OCI-LY7 (cell line): ENCODE results near the gene PAH. TPM values are rescaled to one million over a fixed set of nuclear protein-coding genes. Genes with fewer than 3 reads are reported as not detected.

Experiments
- BruUV-seq: library from RNA; stranded (reverse); fragments of 400-500 nt; replicated peaks from 2 replicates; lab custom pipeline; 2021; lab: Mats Ljungman, UMichigan
- CTCF ChIA-PET: fragments of 300-600 bp; sonication (Branson Sonifier 250); formaldehyde crosslinking; loops from one replicate; lab custom pipeline; 2022; ENCODE audit warnings: antibody characterized with exemption; ENCODE audit not compliant: unreplicated experiment; lab: Charles Lee
- POLR2A ChIA-PET: fragments of 300-600 bp; sonication (Branson Sonifier 250); formaldehyde crosslinking; loops from one replicate; lab custom pipeline; 2022; ENCODE audit warnings: antibody characterized with exemption; lab: Charles Lee
- DNase-seq: peaks from one replicate; pipeline ENCODE4 v3.0.0-alpha.2; 2015; ENCODE audit warnings: low spot score
- H2AFZ ChIP-seq: fragments of 200-600 bp; sonication (generic), shearing (Covaris generic); 2 replicates; pipeline ENCODE4 v1.6.1; 2014; ENCODE audit warnings: mild to moderate bottlenecking, antibody characterized with exemption, low read length, moderate library complexity
- H3K27ac ChIP-seq: fragments of 200-600 bp; sonication (generic); 2 replicates; pipeline ENCODE4 v1.5.1; 2014; ENCODE audit warnings: mixed run types, low read depth, mild to moderate bottlenecking, moderate library complexity, low read length, inconsistent platforms; ENCODE audit not compliant: poor library complexity, severe bottlenecking
- H3K36me3 ChIP-seq: fragments of 200-600 bp; sonication (generic); 2 replicates; pipeline ENCODE4 v1.6.1; 2014; ENCODE audit warnings: mild to moderate bottlenecking, antibody characterized with exemption, low read length, moderate library complexity, mixed read lengths; ENCODE audit not compliant: insufficient read depth
- H3K4me1 ChIP-seq: fragments of 200-600 bp; sonication (generic); 2 replicates; pipeline ENCODE4 v1.5.1; 2014; ENCODE audit warnings: mild to moderate bottlenecking, low read length; ENCODE audit not compliant: insufficient read depth, poor library complexity, severe bottlenecking
- H3K4me2 ChIP-seq: fragments of 200-600 bp; sonication (generic); 2 replicates; pipeline ENCODE4 v1.6.1; 2014; ENCODE audit warnings: mild to moderate bottlenecking, low read length
- H3K4me3 ChIP-seq: fragments of 200-600 bp; sonication (generic); 2 replicates; pipeline ENCODE4 v1.5.1; 2014; ENCODE audit warnings: mild to moderate bottlenecking, low read depth, low read length; ENCODE audit not compliant: poor library complexity, severe bottlenecking
- H3K79me2 ChIP-seq: fragments of 200-600 bp; sonication (generic); 2 replicates; pipeline ENCODE4 v1.6.1; 2016; ENCODE audit warnings: low read depth, mild to moderate bottlenecking, low read length, moderate library complexity, mixed read lengths; ENCODE audit not compliant: insufficient read depth
- H3K9me2 ChIP-seq: fragments of 200-600 bp; sonication (generic); 2 replicates; pipeline ENCODE4 v1.6.1; 2016; ENCODE audit warnings: mild to moderate bottlenecking, low read length, mixed read lengths; ENCODE audit not compliant: insufficient read depth
- H3K9me3 ChIP-seq: fragments of 200-600 bp; sonication (generic); 2 replicates; pipeline ENCODE4 v1.6.1; 2014; ENCODE audit warnings: mild to moderate bottlenecking, mixed run types, low read length, mixed read lengths
- H4K20me1 ChIP-seq: fragments of 200-600 bp; sonication (generic); 2 replicates; pipeline ENCODE4 v1.6.1; 2014; ENCODE audit warnings: mild to moderate bottlenecking, antibody characterized with exemption, low read length, moderate library complexity, mixed read lengths; ENCODE audit not compliant: insufficient read depth
- EZH2phosphoT487 ChIP-seq: fragments of 200-600 bp; sonication (generic); IDR thresholded peaks from 2 replicates; pipeline ENCODE4 v1.6.1; 2018; ENCODE audit warnings: low read depth, borderline replicate concordance, mild to moderate bottlenecking, mixed run types, antibody characterized with exemption, low read length, moderate library complexity, mixed read lengths
- intact Hi-C: fragments of 100-400 bp; cut with micrococcal nuclease; formaldehyde crosslinking; loops from one replicate; pipeline ENCODE4 v1.10.0; 2022; ENCODE audit not compliant: unreplicated experiment
- total RNA-seq, 2 experiments: library from RNA; depleted of rRNA in 1 of 2; stranded (reverse); fragments of >200 nt in 1 of 2; shearing (Covaris generic) in 1 of 2; gene quantifications; 2 replicates each; pipeline ENCODE4 v1.2.3, GENCODE V29; 2014 to 2022
- TF ChIP-seq, protein P1 (sequence below): fragments of 200-600 bp; sonication (generic); conservative IDR thresholded peaks from 2 replicates; pipeline ENCODE4 v1.5.1; 2014; ENCODE audit warnings: mild to moderate bottlenecking, antibody characterized with exemption, low read length, moderate library complexity, mixed read lengths

The PAH gene
- total RNA-seq, 2 experiments from 2014 or later: not detected

DNA sequence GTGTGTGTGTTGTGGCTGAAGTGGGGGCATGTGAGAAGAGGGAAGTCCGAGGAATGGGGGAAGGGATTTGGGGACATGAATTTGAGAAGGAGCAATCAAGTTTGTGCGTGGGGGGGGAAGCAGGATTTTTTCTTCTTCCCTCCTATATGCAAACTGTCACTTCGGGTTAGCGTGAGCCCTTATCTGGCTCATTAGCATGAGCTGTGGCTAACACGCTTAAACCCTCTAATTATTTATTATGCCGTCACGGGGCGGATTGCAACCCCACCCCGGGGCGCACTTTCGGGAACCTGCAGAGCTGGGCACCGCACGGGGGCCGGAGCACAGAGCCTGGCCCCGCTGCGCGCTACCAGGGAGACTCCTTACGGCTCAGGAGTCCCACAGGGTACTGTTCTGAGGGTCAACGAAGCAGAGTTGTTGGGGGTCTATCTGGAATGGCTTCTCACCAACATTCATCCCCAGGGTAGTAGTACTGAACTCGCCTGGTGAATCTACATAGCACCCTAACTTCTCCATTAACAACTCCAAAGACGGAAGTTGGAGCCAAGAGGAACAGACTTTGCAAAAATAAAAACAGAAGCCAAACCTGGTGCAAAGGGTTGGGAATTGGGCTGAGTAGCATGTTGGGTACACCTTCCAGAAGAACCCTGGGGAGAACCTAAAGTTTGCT, 34.0 kb upstream of the PAH start:
- POLR2A ChIA-PET: no interaction called here
- intact Hi-C loops: no loop called here

DNA sequence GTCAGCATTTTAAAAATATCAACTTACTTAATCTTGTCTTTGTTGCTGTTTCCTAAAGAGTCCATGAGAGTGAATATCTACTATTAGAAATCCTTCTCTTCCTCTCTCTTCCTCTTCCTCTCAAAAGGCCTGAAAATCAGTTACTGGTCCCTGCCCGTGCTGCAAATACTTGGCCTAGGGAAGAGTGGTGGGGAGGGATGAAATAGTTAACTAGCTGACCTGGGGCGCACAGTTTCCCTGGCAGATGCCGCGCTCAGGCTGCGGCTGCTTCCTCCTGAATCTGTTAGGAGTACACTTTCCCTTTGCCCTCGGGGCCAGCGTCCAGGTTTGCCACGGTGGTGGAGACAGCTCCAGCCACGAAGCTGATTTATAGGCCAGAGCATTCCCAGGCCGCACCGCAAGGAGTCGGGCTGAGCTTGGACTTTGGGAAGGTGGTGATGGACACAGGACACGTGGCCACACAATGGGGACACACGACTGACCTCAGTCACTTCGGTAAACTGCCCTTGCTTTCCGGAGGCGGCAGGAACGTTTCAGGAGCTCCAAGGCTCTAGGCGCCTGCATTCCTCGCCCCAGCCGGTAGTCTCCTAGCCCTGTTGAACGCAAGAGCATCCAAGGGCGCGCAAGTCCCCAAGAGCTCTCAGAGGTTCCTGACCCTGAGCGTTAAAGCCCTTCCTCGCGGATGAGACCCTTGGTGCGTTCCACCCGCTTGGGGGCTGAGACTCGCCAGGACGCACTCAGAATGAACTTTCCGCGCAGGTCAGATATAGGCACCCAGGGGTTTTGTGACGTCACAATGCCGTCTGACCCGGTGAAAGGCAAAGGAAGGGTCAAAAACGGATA, 33.3 kb upstream of the PAH start:
- Histone ChIP-seq H3K27ac (no peak overlapping the region), H3K4me1 (no peaks in the 10 kb centered on the region), H4K20me1 (no peaks in the 10 kb centered on the region), H3K79me2 (no peaks in the 10 kb centered on the region), H3K4me2 (no peak overlapping the region), H3K36me3 (no peaks in the 10 kb centered on the region), H3K9me2 (no peaks in the 10 kb centered on the region), H2AFZ (no peak overlapping the region), H3K4me3 (no peak overlapping the region), H3K9me3 (no peaks in the 10 kb centered on the region)
- POLR2A ChIA-PET: no interaction called here
- intact Hi-C loops: no loop called here
- no peak for DNase-seq
- CTCF ChIA-PET: interaction anchor here (0.6 kb wide), 1 partner anchor 254 kb away, joined by 3 read pairs; no protein-coding TSS in a partner anchor
- no peak for TF ChIP-seq EZH2phosphoT487
- no TSS peak for BruUV-seq

More for the DNA sequence above, 34.0 kb upstream of the PAH start:
- no TSS peak for BruUV-seq
- no peak for DNase-seq
- Histone ChIP-seq H3K79me2 (no peaks in the 10 kb centered on the region), H3K4me1 (no peaks in the 10 kb centered on the region), H3K4me3 (no peak overlapping the region), H3K27ac (no peak overlapping the region), H3K9me3 (no peaks in the 10 kb centered on the region), H3K36me3 (no peaks in the 10 kb centered on the region), H3K9me2 (no peaks in the 10 kb centered on the region), H2AFZ (no peak overlapping the region), H3K4me2 (no peak overlapping the region), H4K20me1 (no peaks in the 10 kb centered on the region)
- no peak for TF ChIP-seq EZH2phosphoT487
- TF ChIP-seq, protein P1, sequence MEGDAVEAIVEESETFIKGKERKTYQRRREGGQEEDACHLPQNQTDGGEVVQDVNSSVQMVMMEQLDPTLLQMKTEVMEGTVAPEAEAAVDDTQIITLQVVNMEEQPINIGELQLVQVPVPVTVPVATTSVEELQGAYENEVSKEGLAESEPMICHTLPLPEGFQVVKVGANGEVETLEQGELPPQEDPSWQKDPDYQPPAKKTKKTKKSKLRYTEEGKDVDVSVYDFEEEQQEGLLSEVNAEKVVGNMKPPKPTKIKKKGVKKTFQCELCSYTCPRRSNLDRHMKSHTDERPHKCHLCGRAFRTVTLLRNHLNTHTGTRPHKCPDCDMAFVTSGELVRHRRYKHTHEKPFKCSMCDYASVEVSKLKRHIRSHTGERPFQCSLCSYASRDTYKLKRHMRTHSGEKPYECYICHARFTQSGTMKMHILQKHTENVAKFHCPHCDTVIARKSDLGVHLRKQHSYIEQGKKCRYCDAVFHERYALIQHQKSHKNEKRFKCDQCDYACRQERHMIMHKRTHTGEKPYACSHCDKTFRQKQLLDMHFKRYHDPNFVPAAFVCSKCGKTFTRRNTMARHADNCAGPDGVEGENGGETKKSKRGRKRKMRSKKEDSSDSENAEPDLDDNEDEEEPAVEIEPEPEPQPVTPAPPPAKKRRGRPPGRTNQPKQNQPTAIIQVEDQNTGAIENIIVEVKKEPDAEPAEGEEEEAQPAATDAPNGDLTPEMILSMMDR: no peak
- CTCF ChIA-PET: no interaction called here

DNA sequence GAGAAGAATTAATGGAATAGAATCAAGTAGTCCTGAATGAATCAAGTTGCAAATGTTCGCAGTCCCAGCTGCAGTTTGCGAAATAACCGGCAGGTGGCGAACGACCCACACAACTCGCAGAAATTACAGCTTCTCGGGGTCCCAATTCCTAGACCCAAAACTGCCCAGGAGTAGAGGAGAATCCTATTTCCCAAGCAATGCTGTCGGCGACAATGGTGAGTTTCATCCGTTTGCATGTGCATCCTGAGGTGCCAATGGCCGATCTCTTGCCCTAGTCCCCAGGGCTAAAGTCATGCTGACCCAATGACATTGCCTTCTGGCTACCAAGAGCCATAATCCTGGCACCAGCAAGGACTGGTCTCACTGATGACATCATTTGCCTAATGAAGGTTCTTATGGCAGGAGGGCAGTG, 31.9 kb upstream of the PAH start:
- intact Hi-C loops: loop anchor here (1.0 to 2.0 kb wide), 2 partner anchors 556 to 599 kb away; no protein-coding TSS in a partner anchor
- Histone ChIP-seq H3K4me3 (no peak overlapping the region), H3K9me2 (no peaks in the 10 kb centered on the region), H3K4me2 (no peak overlapping the region), H2AFZ (no peak overlapping the region), H3K36me3 (no peaks in the 10 kb centered on the region), H3K4me1 (no peaks in the 10 kb centered on the region), H3K9me3 (no peaks in the 10 kb centered on the region), H3K79me2 (no peaks in the 10 kb centered on the region), H4K20me1 (no peaks in the 10 kb centered on the region), H3K27ac (no peak overlapping the region)
- CTCF ChIA-PET: interaction anchor here (1.2 kb wide), 1 partner anchor 600 kb away, joined by 5 read pairs; no protein-coding TSS in a partner anchor
- DNase-seq: peak; percentile 40
- TF ChIP-seq EZH2phosphoT487: no peak
- TF ChIP-seq, protein P1: peak; percentile 97
- BruUV-seq: no TSS peak
- POLR2A ChIA-PET: interaction anchor here (0.6 kb wide), 1 partner anchor 357 kb away, joined by 3 read pairs; no protein-coding TSS in a partner anchor
